Stimulated activated CD4-positive, alpha-beta T cell treated with anti-CD3 and anti-CD28 coated beads, Interleukin-1b, Interleukin-23, amount 100 ng/mL, for 1 hour (primary cell): ENCODE measurements around the gene ARL8A.
"Not testable (repeated sequence)": the region's sequence is repeated elsewhere in the genome, so short reads cannot be mapped to it uniquely, and the experiment has no call there.

Source experiments
- DNase-seq, 2 donors: peaks; one replicate each; pipeline ENCODE4 v3.0.0-alpha.2; 2020; ENCODE audit warnings: low read depth in 2 of 2

The ARL8A gene

DNA sequence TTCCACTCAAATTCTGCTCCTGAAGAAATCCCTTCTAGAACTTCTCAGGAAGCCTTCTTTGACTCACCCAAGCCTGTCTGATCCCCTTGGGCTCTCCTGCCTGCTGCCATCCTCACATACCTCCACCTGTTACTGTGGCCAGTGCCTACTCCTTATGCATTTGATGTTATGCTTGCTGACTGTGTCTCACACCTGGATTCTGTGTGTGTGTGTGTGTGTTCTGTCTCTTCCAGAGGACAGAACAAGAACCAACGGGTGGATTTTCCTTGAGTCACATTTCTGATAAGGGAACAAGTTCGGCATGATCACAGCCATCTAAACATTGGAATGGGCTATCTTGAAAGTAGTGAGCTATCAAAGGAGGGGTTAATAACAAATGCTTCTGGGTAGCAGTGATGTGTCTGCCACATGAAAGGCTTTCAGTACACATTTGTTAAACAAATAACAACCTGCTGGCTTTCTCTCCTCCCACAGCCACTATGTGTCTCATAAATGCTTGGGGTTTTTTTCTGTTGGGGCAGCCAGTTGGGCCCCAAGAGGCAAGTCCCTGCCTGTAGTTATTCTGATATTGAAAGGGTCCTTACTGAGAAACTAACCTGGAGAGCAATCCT lies 30.7 kb downstream of the ARL8A start:
- DNase-seq, result no peak

DNA sequence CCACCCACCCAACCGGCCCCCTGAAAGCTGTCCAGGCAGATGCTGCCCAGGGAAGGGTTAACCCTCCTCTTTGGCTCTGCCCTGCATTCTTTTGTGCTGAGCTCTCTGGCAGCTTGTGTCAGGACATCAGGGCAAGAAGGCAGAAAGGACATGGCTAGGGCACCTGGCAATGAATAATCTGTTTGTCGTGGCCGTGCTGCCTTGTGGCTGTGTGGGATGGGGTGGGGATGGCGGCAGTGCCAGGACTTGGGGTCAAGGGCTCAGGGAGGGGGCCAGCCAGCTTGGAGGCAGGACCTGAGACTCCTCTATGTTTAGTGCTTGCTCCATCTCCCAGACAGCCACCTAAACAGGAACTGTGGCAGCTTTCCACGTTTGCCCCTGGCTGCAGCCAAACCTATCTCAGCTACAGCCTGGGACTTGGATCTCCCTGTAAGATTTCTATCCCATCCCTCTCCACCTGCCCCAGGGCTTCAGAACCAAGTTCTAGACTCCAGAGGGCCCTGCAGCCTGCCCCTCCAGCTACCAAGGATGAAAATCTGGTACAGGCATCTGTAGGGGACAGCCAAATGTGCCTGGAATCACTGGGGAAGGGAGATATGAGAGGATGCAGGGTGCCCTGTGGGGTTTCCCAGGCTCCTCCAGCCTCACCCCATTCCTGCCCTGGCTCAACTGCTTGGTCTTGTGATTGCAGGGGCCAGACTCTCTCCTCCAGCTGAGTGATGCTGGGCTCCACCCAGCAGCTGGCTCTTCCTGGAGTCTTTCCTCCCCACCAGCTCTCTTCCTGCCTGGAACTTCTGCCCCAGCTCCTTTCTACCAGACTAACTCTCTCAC lies 31.5 kb downstream of the ARL8A start:
- no peak for DNase-seq

DNA sequence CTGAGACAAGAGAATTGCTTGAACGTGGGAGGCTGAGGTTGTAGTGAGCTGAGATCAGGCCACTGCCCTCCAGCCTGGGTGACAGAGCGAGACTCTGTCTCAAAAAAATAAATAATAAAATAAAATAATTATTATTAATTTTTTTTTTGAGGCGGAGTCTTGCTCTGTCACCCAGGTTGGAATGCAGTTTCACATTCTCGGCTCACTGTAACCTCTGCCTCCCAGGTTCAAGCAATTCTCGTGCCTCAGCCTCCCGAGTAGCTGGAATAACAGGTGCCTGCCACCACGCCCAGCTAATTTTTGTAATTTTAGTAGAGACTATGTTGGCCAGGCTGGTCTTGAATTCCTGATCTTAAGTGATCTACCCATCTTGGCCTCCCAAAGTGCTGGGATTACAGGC lies 32.9 kb downstream of the ARL8A start:
- not testable (repeated sequence) for DNase-seq

DNA sequence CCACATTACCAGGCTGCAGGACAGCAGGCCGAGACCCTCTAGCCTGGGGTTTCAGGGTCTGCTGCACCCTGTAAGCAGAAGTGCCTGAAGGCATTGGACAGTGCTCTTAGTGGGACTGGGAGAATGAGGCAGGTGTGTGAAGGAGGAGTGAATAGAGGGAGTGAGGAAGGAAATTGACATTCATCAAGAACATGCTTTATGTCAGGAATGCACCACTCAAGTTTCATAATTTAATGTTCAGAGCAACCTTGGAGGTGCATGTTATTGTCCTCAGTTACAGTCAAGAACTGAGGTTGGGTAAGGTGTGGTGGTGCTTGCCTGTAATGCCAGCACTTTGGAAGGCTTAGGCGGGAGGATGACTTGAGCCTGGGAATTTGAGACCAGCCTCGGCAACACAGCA lies 33.6 kb downstream of the ARL8A start:
- no peak for DNase-seq

DNA sequence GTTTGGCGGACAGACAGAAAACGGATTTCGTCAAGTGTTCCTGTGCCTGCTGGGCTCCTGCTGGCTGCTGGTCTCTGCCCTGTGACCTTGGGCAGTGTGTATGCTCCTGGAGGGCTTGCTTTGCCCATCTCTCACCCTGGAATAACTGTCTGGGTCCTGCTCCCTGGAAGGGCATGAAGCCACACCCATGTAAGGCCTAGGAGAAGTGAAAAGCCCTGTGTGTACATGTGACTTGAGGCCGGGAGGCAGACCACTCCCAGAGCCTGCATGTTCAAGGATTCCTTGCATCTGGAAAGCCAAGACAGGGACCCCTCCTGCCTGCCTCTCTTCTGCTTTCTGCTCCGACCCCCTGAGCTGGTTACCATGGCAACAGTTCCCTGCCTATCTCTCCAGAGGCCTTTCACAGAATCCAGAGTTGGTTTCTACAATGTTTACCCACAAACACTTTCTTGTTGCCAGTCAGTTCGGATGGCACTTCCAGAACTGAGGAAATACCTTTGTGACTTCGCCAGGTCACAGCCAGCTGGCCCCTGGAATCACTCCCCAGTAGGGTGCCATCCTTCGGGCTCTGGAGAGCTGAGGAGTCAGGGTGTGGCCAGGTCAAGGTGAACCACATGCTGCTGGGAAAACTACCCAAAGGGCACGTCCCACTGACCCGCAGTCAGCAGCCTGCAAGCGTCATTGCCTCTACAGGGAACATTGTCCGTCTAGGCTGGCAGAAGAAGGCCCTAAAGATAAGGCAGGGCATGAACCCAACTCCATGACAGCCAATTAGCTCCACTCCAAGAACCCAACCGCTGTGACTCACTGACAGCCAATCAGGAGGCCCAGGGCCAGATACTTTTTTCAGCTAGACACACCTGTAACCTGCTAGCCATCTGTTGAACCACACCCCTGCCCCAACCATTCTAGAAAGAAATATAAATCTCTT lies 36.5 kb downstream of the ARL8A start:
- DNase-seq, result no peak

DNA sequence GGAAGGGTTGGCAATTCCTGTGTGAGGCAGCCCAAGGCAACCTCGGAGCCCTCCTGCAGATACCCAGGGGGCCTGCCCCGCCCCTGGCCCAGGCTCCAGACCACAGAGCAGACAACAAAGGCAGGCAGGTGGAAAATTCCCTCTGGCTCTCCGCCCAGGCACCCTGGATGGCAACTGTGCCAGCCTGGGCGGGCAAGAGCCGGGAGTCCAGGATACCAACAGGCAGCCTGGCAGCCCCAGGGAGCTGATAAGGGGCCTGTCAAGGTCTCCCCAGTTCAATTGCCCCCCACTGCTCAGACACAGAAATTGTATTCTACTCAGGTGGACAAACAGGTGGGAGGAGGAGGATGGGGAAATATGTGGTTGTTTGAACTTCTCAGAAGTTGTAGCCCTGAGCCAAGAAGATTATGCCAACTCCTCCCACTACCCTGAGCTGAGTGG lies 37.2 kb downstream of the ARL8A start:
- DNase-seq, result no peak

DNA sequence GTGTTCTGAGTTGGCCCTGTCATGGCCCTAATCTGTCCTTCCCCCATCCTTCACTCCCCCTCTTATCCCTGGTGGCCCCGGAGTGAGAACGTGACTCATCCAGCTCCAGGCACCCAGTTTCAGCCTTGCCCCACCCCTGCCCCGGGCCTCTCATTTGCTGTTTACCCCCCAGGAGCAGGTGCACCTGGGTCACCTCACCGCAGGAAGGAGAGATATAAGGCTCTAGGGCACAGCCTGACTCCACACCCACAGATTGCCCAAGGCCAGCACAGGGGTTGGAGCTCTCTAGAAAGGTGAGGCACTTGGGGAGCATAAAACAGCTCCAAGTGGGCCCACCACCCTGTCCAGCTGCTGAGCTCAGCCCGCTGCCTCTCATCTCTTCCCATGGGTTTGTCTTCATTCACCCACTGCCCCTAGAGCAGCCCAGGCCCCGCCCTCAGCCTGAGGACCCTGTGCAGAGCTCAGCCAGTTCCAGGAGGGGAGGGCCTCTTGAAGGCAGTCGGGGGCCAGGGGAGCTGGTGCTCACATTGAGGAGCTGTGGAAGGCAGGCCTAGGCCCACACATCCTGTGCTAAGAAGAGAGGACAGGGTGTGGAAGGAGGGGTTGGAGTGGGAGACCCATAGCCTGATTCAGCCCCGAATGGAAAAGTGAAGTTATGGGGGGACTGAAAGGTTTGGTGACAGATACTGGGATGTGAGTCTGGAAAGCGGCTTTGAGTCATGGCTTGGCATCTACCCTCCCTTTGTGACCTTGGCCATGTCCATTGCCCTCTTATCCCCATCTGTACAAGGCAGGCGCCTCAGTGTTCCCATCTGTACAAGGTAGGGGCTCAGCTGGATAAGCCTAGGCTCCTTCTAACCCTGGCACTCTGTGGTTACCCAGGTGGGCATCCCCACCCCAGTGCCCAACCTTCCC lies 37.9 kb downstream of the ARL8A start:
- DNase-seq, result no peak

DNA sequence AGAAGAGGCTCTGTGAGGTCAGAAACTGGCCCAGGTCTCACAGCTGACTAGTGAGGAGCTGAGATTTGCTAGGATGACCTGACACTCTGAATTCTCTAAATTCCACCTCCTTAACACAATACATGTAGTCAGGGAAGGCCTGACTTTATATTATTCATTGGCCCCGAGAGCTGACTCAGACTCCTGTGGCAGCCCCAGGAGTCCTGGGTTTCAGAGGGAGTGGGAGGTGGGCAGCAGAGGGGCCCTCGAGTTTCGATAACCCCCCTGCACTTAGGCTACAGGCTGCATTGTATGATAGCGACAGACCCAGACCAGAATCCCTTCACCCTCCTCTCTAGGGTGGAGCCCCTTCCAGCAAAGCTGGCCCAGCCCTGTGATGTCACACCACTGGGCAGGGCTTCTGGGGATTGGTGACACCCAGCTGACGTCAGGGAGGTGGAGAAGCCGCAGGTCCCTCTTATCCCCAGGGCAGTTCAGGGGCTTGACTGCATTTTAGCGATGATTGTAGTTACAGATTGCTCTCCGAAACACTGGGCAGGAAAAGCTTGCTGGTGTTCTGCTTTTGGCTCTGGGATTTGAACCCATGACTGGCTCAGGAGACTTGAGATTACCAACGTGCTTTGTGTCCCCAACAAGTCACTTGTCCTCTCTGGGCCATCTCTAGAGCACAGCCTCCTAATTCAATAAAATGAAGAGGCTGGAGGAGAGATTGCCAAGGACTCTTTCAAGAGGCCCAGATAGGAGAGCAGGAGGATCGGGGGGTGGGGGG lies 38.8 kb downstream of the ARL8A start:
- DNase-seq, result no peak

DNA sequence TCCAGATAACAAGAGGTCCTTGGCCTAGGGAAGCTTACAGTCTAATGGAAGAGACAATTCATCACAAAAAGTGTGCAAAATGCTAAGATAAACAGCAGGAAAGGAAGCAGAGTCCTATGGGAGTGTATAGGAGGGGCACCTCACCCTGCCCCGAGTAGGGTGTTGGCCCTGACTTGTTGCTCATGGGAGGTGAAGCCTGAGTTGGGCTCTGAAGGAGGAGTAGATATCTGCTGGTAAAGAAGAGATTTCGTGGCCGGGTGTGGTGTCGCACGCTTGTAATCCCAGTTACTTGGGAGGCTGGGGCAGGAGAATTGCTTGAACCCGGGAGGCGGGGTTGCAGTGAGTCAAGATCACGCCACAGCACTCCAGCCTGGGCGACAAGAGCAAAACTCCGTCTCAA lies 40.5 kb downstream of the ARL8A start:
- DNase-seq, result no peak

DNA sequence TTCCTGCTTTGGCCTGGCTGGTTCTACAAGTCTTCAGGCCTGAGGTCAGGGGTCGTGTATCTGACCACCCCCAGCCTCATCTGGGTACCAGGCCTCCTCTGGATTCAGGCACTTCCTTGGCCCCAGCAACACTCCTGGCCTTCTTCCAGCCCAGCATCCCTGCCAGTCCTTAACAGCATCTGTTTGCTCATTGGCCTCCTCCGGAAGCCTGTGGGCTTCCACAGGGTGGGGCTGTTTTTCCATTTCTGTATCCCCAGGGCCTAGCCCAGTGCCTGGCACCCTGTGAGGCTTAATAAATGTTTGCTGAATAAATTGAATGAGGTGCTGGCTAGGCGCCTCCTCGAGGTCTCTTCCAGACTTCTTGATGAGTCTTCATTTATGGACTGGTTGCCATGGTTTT lies 43.4 kb downstream of the ARL8A start:
- DNase-seq, result no peak

DNA sequence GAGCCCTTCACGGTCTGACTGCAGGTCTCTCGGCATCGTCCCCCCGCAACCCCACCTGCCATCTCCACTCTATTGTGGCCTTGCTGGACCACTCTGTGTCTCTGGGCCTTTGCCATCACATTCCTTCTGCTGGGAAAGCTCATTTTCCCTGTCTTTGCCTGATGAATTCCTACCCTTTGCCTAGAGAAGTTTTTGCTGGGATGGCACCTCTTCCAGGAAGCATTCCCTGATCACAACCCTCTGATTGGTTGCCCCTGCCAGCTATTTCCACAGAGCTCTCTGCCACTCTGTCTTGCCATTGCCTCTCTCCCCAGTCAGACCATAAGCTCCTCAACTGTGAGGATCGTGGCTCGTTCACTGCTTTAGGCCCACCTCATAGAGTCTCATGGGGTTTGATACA lies 50.7 kb downstream of the ARL8A start:
- no peak for DNase-seq

DNA sequence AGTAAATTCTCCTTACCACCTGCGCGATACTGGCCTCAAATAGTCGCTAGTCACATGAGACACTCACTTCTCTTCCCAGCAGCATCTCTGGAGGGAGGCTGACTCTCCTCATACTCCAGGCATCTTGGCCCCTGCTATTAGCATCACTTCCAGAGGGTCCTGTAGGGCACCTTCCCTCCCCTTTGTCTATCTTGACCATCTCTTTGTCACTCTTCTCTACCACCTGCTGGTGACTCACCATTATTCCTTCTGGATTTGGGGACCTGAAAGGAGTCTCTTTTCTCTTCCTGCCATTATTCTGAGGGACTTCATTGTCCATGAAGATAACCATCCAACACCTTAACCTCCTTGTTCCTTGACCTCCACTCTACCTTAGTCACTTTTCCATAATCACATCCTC lies 53.5 kb downstream of the ARL8A start:
- no peak for DNase-seq

DNA sequence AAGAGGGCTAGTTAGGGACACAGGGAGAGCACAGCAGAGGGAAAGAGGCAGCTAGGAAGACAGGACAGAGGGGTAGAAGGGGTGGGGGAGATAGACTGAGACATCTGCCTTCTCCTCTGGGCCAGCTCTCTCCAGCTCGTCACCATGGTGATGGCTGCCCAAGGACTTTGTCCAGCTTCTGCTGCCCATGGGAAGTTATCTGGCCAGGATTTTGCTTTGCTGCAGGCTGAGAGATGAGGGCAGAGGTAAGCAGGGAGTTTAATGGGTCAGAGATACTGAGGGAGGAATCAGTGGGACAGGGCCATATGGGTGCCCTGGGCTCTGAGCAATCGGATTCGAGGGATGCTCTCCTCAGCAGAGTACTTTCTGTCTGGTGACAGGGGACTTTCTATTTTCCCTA lies 56.3 kb downstream of the ARL8A start:
- DNase-seq, result no peak

DNA sequence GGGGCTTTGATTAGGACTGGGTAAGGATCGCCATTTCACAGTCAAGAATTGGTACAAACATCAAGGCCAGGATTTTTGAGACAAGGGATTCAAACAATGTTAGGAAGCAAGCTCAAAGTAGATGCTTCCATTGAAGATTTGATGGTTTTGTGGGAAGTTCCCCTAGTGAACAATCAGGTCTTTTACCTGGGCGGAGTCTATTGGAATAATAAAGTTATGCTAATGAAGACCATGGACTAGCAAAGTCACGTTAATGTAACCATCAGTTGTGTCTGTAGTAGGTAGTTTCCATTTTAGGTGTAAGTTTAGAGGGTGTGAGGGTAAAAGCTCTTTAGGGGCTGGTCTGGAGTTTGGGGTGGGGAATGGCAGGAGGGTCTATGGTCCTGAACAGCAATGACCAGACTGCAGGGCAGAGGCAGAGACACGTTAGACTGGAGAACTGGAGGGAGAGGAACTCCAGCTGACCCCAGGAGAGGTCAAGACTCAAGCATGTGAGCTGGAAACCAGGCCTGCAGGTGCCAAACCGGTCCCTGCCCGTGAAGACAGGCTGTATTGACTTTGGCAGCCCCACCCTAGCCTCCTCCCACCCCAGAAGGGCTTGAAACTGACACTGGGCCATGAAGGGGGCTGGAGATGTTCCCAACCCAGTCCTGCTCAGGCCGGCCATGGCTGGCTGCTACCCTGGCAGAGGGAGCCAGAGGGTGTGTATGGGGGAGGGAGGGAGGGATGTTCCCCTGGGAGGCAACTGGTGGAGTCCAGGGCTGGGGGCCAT lies 57.8 kb downstream of the ARL8A start:
- no peak for DNase-seq

DNA sequence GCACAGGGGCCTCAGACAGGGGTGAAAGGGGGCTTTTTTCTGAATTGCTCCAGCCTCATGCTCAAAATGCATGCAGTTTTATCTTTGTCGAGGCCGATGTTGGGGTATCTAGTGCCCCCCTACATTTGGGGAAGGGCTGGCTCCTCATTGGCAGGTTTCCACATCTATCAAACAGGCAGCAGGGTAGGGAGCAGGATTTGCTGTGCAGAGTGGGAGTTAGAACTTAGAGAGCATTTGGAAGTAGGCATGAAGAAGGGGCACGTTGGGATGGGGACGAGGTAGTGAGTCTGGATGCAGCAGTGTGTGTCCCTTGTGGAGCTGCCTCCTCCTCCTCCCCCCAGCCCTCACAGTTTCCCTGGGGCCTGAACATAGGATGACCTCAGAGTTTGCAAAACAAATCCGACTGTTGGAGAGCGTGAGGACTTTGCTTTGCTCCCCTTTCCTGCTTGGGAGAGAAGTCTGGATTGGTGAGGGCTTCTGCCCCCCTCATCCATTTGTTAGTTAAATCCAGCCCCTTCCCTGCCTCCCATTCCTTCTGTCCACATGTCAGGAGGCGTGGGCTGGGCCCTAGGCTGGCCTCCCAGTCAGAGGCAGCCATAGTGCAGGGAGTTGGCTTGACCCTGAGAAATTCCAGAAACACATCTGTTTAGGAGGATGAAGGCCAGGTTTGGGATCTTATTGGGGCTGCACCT lies 58.7 kb downstream of the ARL8A start:
- DNase-seq, result no peak

DNA sequence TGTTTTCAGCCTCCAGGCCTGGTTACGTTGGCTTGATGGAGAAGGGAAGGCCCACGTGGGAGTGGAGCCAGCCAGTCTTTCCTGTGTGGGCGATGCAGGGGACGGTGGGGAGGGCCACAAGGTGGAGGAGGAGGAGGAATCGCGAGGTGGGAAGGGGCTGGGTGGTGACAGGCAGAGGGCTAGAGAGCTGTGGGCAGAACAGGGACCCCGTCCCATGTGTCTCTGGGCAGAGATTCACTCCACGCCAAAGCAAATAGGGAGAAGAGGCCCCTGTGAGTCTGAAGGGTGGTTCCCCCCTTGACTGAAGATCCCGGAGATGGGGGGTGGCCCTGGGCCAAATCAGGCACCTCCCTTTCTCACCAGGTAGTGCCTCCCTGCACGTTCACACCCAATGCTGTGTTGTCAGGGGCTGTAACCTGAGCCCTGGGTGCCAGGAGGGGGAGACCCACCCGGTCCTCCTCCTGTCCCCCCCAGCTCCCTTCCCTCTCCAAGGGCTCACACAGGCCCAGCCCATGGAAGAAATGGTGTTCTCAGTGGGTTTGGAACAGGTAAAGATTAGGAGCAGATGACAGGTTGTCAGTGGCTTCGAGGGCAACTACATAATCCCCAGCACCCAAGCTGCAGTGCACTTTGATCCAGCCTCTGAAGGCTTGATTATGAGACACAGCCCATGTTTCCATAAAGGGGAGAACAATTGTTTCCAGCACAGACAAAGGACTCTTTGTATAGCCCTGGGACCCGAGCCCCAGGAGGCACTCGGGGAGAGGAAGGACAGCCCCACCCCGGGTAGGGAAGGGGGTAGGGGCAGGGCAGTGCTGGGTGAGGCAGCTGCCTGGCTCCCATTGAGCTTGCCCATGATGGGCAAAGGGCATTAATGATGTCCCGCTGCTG lies 59.5 kb downstream of the ARL8A start:
- no peak for DNase-seq
